Right forelimb (tissue), 1 donor: ENCODE results near the gene UCHL3.

Experiments
- DNase-seq: peaks from one replicate; pipeline ENCODE4 v3.0.0-alpha.2; 2018

The UCHL3 gene

DNA sequence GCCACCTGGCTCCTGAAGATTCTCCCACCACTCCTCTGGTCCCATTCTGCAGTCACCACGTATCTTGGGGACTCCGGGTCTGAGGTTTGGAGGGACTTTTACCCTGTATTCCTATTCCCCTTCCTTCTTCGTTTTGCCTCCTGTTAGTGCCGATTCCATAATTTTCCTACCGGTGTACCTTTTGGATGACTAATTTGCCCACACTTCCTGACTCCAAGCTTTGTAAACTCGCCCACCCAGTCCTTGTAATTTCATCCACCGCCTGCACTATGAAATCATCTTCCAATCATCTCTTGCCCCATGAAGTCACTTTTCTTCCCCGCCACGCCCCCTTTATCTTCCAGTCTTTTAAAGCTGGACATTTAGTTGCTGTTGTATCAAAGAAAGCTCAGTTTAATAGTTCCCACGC lies 572 bp downstream of the UCHL3 start:
- no peak for DNase-seq

DNA sequence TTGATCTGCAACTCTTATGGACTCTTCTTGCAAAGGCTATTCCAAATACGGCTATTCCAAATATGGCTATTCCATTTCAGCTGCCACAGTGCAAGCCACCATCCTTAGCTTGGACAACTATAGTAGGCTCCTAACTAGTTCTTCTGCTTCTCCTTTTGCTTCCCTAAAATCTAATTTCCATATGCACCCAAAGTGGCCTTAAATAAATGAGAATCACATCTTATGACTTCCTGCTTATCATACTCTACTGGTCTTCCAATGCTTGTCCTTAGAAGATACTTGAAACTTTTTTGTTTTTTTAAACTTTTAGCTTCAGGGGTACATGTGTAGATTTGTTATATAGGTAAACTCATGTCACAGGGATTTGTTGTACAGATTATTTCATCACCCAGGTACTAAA lies 4.9 kb downstream of the UCHL3 start:
- no peak for DNase-seq

DNA sequence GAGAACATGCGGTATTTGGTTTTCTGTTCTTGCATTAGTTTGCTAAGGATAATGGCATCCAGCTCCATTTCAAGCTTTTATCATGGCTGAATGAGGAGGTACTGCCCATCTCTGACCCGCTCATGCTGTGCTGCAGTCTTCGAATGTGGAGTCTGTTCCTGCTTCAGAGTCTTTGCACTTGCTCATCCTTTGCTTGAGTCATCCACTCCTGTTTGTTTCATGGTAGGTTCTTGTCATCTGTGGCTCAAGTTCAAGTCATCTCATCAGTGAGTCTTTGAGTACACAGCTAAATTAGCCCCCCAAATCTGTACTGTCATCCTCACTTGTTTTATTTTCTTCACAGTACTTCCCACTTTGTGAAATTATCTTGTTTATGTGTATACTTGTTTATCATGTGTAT lies 5.4 kb downstream of the UCHL3 start:
- DNase-seq, result no peak

DNA sequence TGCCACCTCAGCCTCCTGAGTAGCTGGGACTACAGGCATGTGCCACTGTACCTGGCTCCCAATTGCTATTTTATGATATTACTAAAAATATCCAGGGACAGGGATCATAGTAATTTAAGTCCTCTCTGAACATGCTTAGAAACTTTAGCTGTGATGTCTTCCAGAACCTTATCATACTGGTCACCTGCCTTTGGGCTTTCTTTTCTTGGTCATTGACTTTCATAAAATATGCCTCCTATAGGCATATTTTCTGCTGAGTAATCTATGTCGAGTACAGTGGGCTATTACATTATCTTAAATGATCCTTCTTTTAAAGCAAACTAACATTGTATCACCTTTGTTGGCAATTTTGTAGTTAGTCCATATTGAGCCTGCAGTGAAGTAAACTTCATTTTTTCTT lies 6.2 kb downstream of the UCHL3 start:
- no peak for DNase-seq

DNA sequence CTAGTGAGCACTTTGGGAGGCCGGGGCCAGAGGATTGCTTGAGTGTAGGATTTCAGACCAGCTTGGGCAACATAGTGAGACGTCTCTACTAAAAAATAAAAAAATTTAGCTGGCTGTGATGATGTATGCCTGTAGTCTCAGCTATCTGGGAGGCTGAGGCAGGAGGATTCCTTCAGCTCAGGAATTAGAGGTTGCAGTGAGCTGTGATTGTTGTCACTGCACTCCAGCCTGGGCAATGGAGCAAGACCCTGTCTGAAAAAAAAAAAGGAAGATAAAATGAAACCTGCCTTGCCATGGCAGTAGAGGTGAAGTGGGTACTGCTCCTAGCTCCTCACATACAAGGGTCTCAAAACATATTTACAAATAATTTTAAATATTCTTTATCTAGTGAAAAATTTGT lies 7.4 kb downstream of the UCHL3 start:
- DNase-seq, result no peak

DNA sequence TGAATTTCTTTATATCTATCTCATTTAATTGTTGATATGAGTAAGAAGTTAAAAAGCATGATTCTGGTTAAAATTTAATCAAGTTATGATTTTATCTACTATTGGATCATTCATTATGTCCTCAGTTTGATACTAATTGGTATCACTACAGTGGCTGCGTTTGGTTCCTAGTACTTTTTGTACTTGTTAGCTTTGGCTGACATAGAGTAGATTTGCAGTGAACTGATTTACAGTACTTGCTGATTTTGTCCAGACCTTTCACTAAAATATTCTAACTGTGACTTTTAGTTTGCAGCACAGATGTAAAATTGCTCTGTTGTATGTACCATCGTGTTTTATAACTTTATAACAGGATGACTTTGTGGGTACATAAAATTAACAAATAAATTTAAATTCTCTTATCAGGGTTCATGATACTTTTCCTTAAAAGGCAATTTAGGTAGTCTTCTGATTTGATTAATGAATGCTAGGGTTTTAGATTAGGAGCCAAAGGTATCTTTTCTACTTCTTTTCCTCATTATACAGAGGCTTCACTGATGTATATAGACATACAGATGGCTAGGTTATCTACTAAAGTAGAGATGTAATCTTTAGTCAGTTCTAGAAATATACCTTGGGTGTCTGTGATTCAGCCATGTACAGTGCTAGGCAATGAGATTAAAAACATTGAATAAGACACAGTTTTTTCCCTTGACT lies 8.7 kb downstream of the UCHL3 start:
- DNase-seq, result no peak

DNA sequence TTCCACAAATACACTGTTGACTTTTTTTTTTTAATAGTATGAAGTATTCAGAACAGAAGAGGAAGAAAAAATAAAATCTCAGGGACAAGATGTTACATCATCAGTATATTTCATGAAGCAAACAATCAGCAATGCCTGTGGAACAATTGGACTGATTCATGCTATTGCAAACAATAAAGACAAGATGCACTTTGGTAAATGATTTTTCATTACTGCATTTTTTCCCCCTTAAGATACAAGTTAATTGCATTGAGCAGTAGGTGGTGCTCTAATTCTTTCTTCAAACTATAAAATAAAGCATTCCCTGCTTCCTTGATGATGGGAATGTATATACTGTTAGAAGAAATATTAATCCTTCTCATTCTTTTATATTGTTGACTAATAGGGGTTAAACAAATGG lies 17.1 kb downstream of the UCHL3 start:
- no peak for DNase-seq

DNA sequence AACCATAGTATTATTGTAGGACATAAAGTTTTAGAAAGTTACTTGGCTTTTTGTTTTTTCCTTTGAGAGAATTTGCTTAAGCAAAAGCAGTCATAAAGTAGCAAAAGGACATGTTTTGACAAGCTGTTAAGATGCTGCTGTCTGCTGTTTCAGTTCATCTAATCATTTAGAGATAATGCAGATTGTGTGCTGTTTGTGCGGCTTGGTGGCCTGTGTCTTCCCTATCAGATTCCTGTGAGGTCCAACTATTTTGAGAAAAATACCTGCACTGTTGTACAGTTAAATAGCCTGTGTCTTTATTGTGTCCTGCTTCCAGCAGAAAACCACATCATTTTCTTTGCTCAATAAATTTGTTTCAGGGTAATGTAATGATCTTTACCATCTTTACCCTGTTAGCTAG lies 20.0 kb downstream of the UCHL3 start:
- no peak for DNase-seq

DNA sequence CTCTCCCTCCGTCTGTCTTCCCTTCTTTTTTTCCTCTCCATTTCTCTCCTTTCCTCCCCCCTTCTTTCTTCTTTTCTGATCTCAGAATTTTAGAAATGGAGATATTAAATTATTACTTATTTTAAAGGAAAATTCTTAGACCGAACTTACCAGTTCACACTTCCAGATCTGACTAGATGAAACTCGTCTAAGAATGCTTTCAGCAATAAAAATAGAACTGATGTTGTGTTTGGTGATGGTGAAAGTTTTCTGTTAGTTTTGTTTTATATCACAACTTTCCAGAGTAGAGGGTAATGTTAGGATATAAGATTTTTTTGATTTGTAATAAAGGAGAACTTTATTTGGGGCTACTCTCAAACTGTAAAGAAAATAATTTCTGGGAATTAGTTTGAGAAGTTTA lies 29.9 kb downstream of the UCHL3 start:
- DNase-seq, result no peak

DNA sequence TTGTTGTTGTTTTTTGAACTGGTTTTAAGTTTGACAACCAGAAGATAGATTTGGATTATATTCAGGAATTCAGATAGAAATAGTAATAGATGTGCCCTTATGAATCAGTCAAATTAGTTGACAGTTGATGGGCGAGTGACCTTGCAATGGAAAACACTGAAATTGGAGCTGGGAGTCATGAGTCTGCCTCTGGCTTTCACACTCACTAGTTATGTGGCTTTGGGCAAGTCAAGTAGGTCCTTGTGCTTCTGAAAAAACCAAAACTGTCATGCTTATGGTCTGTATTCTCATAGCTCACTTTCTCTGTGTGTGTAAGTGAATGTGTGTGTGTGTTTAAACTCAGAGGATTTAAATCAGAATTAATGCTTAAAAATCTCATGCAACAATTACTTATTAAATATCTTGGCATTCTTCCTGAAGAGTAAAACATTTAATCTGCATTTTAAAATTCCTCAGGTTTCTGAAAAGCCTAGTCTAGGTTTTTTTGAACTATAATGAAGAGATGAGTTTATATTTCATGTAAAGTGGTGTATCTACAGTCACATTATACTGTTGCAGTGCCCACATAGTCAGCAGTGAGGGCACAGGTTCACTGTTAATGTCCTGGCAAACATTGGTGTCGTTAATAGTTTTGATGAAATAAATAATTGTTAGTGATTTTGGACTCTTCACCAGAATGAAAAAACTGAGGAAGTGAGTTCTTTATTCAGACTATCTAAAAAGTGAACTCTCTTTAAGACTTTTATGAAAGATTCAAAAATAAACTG lies 32.5 kb downstream of the UCHL3 start:
- no peak for DNase-seq

DNA sequence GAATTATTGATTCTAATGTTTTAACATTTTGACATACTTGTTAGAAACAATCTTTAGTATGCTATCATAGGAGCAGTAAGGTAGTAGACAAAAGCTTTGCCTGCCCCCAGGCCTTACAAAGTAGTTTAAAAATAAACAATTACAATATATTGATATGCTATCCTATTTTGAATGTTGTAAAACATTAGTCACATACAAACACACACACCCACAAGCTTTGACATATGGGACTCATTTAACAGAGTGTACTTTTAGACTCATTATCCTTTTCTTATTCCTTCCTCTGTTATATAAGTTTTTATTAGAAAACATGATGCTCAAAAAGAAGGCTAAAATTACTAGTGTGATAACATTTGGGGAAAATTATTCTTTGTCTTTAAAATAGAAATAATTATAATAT lies 33.5 kb downstream of the UCHL3 start:
- no peak for DNase-seq

DNA sequence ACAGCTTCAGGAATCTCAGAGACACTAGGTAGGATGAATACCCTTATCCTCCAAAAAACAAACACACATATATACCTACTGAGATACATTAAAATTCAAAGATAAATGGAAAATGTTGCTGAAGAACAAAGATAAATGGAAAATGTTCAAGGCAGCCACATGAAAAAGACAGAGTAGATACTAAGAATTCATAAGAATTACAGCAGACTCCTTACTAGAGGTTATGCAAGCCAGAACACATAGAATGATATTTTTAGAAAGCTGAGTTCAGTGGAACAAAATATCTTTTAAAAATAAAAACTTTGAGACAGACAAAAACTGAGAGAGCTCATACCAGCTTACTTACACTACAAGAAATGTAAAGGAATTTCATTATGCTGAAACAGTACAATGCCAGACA lies 35.6 kb downstream of the UCHL3 start:
- no peak for DNase-seq

DNA sequence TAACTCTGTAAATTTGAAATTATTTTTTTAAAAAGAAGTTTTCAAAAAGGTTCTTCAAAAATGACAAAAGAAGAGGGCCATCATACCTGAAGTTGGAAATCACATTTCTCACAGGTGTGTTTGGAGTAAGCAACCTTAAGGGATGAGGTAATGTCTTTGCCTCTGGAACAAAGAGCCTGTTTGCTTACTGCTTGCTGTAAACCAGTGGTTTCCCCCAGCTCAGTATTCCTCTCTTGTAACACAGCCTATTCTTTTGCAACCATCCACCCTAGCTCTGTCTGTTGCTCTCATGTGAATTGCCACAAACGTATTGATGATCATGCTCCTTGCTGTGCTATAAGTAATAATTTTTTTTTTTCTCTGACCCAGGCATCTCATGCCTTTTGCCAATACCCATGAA lies 38.1 kb downstream of the UCHL3 start:
- DNase-seq, result no peak

DNA sequence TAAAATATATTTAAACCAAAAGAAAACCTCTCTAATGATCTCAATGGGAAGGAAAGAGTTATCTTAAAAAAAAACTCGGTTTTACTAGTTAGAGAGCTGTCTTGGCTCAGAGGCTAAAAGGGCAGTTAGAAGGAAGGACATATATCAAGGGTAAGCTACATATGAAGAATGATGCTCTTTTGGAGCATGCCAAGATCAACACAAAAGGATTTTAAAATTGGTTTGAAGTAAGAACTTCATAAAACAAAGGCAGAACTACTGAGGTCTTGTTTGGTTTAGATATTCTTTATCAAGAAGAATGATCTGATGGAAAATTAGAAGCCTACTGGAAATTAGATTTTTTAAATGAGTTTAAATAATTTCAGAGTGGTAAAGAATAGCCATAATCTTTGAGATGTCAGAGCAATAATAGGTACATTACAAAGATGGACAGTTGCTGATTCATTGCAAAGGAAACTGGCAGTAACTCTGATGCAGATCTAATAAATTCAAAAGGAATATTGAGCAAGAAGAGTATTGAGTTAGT lies 47.1 kb downstream of the UCHL3 start:
- no peak for DNase-seq

DNA sequence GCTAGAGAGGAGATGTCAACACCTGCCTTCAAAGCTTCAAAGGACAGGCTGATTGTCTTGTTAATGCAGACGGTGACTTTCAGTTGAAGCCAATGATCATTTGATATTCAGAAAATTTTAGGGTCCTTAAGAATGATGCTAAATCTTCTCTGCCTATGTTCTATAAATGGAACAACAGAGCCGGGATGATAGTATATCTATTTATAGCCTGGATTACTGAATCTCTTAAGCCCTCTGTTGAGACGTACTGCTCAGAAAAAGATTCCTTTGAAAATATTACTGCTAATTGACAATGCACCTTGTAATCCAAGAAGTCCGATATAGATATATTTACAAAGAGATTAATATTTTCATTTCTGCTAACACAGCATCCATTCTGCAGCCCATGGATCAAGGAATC lies 50.8 kb downstream of the UCHL3 start:
- no peak for DNase-seq

DNA sequence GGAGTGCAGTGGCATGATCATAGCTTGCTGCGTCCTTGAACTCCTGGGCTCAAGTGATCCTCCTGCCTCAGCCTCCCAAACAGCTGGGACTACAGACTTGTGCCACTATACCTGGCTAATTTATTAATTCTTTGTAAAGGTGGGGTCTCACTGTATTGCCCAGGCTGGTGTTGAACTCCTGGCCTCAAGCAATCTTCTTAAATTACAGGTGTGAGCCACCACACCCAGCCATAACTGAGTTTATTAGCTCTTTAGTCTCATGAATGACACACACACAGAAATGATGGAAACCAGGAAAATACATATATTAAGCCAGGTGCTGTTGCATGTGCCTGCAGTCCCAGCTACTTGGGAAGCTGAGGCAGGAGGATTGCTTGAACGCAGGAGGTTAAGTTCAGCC lies 53.4 kb downstream of the UCHL3 start:
- DNase-seq, result no peak

DNA sequence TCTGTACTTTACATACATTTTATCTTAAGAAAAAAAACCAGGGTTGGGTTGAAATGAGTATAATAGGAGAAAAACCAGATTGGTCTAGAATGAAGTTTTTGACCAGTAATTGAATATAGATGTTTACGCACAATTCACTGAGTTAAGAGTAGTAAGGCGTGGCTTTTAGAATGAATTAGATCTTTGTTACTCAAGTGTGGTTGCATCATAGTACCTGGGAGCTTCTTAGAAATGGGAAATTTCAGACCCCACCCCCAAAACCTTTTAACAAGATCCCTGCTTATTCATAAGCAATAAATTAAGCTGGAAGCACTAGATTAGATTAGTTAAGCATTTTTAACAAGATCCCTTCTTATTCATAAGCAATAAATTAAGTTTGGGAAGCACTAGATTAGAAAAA lies 57.9 kb downstream of the UCHL3 start:
- no peak for DNase-seq

DNA sequence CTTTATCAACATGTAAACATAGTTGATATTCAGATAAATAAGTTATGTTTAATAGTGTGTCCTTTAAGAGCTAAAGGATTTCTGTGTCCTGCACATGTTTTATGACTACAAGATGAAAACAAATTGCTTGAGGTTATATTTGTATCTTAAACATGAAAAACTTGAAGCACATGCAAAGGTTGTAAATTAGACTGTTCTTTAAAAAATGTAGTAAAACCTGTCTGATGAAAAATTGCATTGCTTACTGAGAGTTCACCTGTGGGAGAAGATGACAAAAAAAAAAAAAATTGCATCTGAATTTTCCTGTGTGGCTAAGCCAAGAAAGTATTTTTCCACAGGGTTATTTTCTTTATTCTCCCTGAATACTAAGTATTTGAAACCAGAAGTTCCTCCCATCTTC lies 60.9 kb downstream of the UCHL3 start:
- no peak for DNase-seq

DNA sequence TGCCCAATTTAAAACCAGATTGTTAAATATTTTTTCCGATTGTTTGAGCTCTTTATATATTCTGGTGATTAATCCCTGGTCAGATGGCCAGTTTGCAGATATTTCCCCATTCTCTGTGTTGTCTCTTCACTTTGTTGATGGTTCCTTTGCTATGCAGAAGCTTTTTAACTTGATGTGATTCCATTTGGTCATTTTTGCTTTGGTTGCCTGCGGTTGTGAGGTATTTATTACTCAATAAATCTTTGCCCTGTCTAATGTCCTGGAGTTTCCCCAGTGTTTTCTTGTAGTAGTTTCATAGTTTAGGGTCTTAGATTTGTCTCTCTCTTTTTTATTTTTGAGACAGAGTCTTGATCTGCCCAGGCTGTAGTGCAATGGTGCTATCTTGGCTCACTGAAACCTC lies 62.8 kb downstream of the UCHL3 start:
- DNase-seq, result no peak

DNA sequence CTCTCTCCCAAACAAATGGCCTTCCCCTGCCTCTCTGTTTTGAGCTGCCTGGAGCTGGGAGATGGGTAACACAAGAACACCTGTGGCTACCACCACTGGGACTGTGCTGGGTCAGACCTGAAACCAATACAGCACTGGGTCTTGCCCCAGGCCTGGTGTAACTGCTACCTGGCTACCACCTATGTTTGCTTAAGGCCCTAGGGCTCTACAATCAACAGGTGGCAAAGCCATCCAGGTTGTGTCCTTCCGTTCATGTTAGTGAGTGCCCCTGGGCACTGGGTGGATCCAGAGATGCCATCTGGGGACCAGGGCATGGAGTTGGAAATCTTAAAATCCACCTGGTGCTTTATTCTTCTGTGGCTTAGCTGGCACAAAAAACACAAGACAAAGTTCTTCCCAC lies 67.6 kb downstream of the UCHL3 start:
- DNase-seq, result no peak

DNA sequence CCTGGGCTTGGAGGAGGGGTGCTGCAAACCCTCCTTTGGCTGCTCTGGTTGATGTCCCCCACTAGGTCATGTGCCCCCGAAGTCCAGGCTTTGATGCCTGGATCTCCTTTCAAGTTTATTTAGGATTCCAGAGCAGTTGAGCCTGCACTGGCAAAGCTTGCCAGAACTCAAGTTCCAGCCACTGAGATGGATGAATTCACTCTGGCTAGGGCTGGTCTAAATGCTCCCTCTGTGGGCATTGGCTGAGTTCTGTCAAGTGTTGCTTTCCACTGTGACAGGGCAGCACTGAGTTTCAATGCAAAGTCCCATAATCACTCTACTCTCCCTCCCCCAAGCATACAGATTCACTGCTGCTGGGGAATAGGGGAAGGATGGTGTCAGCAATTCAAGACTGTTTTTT lies 68.7 kb downstream of the UCHL3 start:
- no peak for DNase-seq

DNA sequence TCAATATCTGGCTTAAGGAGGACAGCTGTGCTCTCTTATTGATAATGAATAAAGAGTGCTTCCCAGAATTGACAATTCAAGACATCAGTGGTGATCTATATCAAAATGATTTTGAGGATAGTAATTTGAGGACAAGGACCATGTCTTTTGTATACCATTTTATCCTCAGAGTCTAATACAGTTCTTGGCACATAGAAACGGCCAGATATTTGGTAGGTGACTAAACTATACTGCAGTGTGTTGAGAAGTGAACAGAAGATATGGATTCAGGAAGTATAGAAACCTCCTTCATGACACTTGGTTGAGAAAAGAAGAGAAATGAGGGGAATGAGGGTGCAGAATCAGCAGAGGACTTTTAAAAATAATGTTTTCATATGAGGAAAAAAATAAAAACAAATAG lies 70.4 kb downstream of the UCHL3 start:
- DNase-seq, result no peak

DNA sequence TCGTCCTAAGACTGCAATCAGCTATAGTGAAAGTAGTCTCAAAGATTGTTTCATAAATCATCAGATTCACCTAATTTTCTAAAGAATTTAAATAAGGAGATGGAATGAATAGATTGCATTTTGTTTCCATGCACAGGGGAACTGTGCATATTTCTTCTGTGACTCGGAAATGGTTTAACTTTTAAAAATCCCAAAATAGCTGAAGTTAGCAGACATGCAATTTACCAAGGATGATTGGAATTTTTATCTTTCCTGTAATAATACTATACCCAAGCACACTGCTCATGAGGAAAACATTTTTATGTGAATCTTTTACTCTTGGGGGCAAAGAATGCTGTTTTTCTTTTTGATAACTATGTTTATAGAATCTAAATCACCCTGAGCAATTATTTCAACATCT lies 71.6 kb downstream of the UCHL3 start:
- no peak for DNase-seq

DNA sequence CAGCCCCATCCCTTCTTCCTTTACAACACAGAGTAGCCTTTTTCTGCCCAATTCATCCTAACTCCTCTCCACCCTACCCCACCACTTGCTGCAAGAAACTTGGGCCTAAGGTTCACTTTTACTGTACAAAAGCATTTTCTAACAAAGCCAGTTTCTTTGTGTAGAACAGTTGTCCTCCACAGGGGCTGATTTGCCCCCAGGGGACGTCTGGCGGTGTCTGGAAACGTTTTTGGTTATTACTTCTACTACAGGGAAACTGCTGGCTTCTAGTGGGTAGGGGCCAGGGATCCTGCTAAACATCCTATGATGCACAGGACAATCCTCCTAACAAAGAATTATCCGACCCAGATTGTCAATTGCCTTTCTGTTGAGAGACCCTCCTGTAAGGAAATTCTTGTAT lies 79.2 kb downstream of the UCHL3 start:
- no peak for DNase-seq

DNA sequence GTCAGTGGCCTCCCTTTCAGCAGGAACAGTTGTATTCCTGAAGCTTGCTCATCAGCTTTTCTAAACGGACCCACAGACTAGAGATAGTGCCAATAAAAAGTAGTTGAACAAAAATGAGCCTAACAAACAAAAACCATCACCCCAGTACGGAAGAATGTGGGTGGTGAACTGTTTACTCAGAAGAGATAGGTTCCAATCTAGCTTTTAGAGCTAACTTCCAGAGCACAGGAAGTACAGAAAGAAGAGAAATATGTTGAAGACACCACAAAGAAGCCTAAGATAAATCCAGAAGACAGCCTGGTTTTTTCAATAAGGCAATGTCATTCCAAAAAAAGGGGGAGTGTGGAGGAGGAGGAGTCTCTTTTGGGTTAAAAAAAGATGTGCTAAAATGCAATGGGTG lies 83.7 kb downstream of the UCHL3 start:
- DNase-seq, result no peak
